Fibroblast of gingiva (primary cell): ENCODE results near the gene CLDN3.
A peak's percentile ranks its signal among the peaks of the same experiment; 100 is the strongest.
"Not testable (repeated sequence)": the region's sequence is repeated elsewhere in the genome, so short reads cannot be mapped to it uniquely, and the experiment has no call there.

Experiments
- DNase-seq: peaks from one replicate; pipeline ENCODE4 v3.0.0-alpha.2; 2011; ENCODE audit warnings: low read depth

Gene CLDN3

GRCh38 chr7:73736885-73737284 lies 33.2 kb downstream of the CLDN3 start:
- DNase-seq: no peak

DNA sequence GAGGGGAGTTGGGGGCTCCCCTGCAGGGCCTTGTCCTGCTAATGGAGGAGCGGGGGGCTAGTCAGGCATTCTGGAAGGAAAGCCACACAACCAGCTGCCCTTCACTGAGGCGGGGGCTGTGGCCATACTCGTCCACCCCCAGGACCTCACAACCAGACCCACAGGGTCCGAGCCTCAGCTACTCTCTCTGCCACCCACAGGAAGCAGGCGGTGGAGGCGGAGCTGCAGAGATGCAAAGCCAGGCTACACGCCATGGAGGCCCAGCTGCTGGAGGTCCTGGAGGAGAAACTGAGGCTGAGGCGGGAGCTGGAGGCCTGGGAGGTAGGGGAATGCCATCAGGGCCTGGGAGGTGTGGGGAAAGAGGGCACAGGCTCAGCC lies 34.6 kb downstream of the CLDN3 start:
- no peak for DNase-seq

- peak; percentile 94 for DNase-seq
These were observed 35.2 kb downstream of the CLDN3 start for GRCh38 chr7:73734619-73735527.

- no peak for DNase-seq
These were observed 37.7 kb downstream of the CLDN3 start for GRCh38 chr7:73732397-73732796.

DNA sequence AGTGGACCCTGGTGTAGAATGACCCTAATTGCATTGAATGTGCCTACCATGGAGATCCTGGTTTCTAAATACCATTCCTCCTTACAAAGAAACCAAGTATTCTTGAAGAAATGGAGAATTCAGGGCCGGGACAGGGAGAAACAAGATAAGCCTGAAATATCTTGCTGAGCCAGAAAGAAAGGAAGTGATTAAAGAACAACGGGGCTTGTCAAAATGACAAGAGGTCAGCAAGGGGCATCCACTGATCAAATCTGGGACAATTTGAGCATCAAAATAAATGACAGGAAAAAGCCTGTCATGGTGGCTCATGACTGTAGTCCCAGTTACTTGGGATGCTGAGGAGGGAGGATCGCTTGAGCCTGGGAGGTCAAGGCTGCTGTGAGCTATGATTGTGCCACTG lies 39.6 kb downstream of the CLDN3 start:
- no peak for DNase-seq

- DNase-seq: no peak
These were observed 41.5 kb downstream of the CLDN3 start for GRCh38 chr7:73728551-73728950.

GRCh38 chr7:73727952-73728351 lies 42.1 kb downstream of the CLDN3 start:
- no peak for DNase-seq

GRCh38 chr7:73726083-73726466 lies 44.0 kb downstream of the CLDN3 start:
- DNase-seq: no peak

DNA sequence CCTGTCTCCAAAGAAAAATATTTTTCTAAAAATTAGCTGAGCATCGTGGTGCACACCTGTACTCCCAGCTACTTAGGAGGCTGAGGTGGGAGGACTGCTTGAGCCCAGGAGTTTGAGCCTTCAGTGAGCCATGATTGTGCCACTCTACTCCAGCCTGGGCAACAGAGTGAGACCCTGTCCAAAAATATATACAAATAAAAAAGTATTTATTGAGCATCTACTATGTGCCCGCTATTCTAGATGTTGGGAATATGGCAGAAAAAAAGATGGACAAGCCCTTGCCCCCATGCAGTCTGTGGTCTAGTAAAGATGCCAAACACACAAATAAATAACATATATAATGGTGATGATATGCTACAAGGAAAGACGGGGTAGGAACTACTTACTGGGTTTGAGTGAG lies 46.3 kb downstream of the CLDN3 start:
- no peak for DNase-seq

GRCh38 chr7:73722785-73723184 lies 47.3 kb downstream of the CLDN3 start:
- no peak for DNase-seq

DNA sequence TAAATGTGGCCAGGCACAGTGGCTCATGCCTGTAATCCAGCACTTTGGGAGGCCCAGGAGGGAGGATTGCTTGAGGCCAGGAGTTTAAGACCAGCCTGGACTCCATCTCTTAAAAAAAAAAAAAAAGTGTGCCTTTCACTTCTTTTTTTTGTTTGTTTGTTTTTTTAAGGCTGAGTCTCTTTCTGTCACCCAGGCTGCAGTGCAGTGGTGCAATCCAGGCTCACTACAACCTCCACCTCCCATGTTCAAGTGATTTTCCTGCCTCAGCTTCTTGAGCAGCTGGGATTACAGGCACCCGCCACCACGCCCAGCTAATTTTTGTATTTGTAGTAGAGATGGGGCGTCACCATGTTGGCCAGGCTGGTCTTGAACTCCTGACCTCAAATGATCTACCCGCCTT lies 47.9 kb downstream of the CLDN3 start:
- not testable (repeated sequence) for DNase-seq

GRCh38 chr7:73721377-73721817 lies 48.7 kb downstream of the CLDN3 start:
- peak; percentile 65 for DNase-seq

- DNase-seq: not testable (repeated sequence)
These were observed 49.6 kb downstream of the CLDN3 start for GRCh38 chr7:73720443-73720842.

GRCh38 chr7:73719806-73720169 lies 50.3 kb downstream of the CLDN3 start:
- DNase-seq: no peak
